Breast epithelium (tissue), 3 donors: ENCODE data around the gene IL1RAPL2.

Experiments
- CTCF ChIP-seq, 3 donors: fragments of 450-650 bp; IDR thresholded peaks; one replicate each; pipeline ENCODE4 v1.5.1; 2016 to 2017; ENCODE audit warnings: antibody characterized with exemption in 3 of 3, mild to moderate bottlenecking in 3 of 3, moderate library complexity in 3 of 3
- POLR2A ChIP-seq: fragments of 450-650 bp; IDR thresholded peaks from one replicate; pipeline ENCODE4 v1.6.1; 2016; ENCODE audit warnings: antibody characterized with exemption, mild to moderate bottlenecking, moderate library complexity
- POLR2AphosphoS5 ChIP-seq, 3 donors: sonication (generic); formaldehyde crosslinking; IDR thresholded peaks; one replicate each; pipeline ENCODE4 v1.6.1; 2017; ENCODE audit warnings: antibody characterized with exemption in 3 of 3

- TF ChIP-seq POLR2A (no peak), POLR2AphosphoS5 (IDR thresholded peaks at IDR 0.05) (no peak), CTCF (IDR thresholded peaks at IDR 0.05) (no peak)
Observed at GRCh38 chrX:104697294-104697693, 131.3 kb downstream of the IL1RAPL2 start.
